Activated CD8-positive, alpha-beta T cell treated with anti-CD3 and anti-CD28 coated beads for 36 hours (primary cell): ENCODE data around the gene SMIM17. TPM values are rescaled to one million over a fixed set of nuclear protein-coding genes. Genes with fewer than 3 reads are reported as not detected.

Experiments used
- ATAC-seq: fragments of 200-7000 bp; cut with Tn5 transposase; one replicate; pipeline ENCODE4 v1.10.0; 2021; ENCODE audit warnings: mild to moderate bottlenecking, moderate library complexity
- CTCF ChIA-PET: fragments of 350-600 bp; sonication (Branson Sonifier 250); formaldehyde crosslinking; loops from one replicate; lab custom pipeline; 2021; ENCODE audit warnings: antibody characterized with exemption; lab: Charles Lee
- POLR2A ChIA-PET: fragments of 350-600 bp; sonication (Branson Sonifier 250); formaldehyde crosslinking; loops from one replicate; lab custom pipeline; 2021; ENCODE audit warnings: antibody characterized with exemption; lab: Charles Lee
- DNase-seq: peaks from one replicate; pipeline ENCODE4 v3.0.0-alpha.2; 2020
- H3K27ac Mint-ChIP-seq: one replicate; pipeline ENCODE4 v1.8.0; 2021; ENCODE audit warnings: mild to moderate bottlenecking, mixed read lengths
- H3K27me3 Mint-ChIP-seq: one replicate; pipeline ENCODE4 v1.8.0; 2021; ENCODE audit warnings: mixed read lengths
- H3K36me3 Mint-ChIP-seq: one replicate; pipeline ENCODE4 v1.8.0; 2021; ENCODE audit warnings: low read depth, mixed read lengths
- H3K4me1 Mint-ChIP-seq: one replicate; pipeline ENCODE4 v1.8.0; 2021; ENCODE audit warnings: low read depth, mixed read lengths
- H3K4me3 Mint-ChIP-seq: one replicate; pipeline ENCODE4 v1.8.0; 2021; ENCODE audit warnings: mild to moderate bottlenecking, moderate library complexity, mixed read lengths
- H3K9me3 Mint-ChIP-seq: one replicate; pipeline ENCODE4 v1.8.0; 2021; ENCODE audit warnings: mixed read lengths
- CTCF ChIP-seq: fragments of 200-600 bp; IDR thresholded peaks from one replicate; pipeline ENCODE4 v1.8.0; 2022; ENCODE audit warnings: antibody characterized with exemption, mild to moderate bottlenecking
- intact Hi-C: fragments of 100-400 bp; cut with micrococcal nuclease; formaldehyde crosslinking; loops from one replicate; pipeline ENCODE4 v1.10.0; 2022
- total RNA-seq, 2 experiments: library from RNA; stranded (reverse); gene quantifications; one replicate each; pipeline ENCODE4 v1.2.3, GENCODE V29; 2021

The SMIM17 gene
- total RNA-seq, 2 experiments from 2014 or later, result not detected

- CTCF ChIA-PET, result no interaction called here
- Mint-ChIP-seq H3K9me3 (peaks cover 47% of the 10 kb centered on the region), H3K4me3 (no peak overlapping the region), H3K4me1 (no peaks in the 10 kb centered on the region), H3K36me3 (peaks cover 24% of the 10 kb centered on the region), H3K27me3 (peaks cover 8% of the 10 kb centered on the region), H3K27ac (no peak overlapping the region)
- TF ChIP-seq CTCF, result no peak
- ATAC-seq (no peak), DNase-seq (no peak)
- POLR2A ChIA-PET, result no interaction called here
- intact Hi-C loops, result no loop called here
Observed at GRCh38 chr19:56639217-56639616, 3.7 kb upstream of the SMIM17 start.

GRCh38 chr19:56643460-56643955 is 549 bp downstream of the SMIM17 start:
- ChIA-PET POLR2A (no interaction called here), CTCF (no interaction called here)
- TF ChIP-seq CTCF, result no peak
- Mint-ChIP-seq H3K4me3 (no peak overlapping the region), H3K4me1 (no peaks in the 10 kb centered on the region), H3K27ac (no peak overlapping the region), H3K36me3 (peaks cover 24% of the 10 kb centered on the region), H3K27me3 (peaks cover 16% of the 10 kb centered on the region), H3K9me3 (peaks cover 56% of the 10 kb centered on the region)
- intact Hi-C loops, result no loop called here
- ATAC-seq (no peak), DNase-seq (no peak)

- Mint-ChIP-seq H3K4me1 (no peaks in the 10 kb centered on the region), H3K27ac (no peak overlapping the region), H3K36me3 (no peaks in the 10 kb centered on the region), H3K27me3 (no peaks in the 10 kb centered on the region), H3K4me3 (no peak overlapping the region), H3K9me3 (peaks cover 37% of the 10 kb centered on the region)
- no peak for DNase-seq
- no peak for ATAC-seq
- intact Hi-C loops, result no loop called here
- ChIA-PET CTCF (no interaction called here), POLR2A (interaction anchor here (1.5 kb wide), 1 partner anchor 12 kb away, joined by 3 read pairs; the partner anchor contains the start of gene SMIM17)
- no peak for TF ChIP-seq CTCF
Observed at GRCh38 chr19:56654151-56654550, 11.2 kb downstream of the SMIM17 start.

GRCh38 chr19:56660381-56661107 is 17.6 kb downstream of the SMIM17 start:
- ChIA-PET POLR2A (no interaction called here), CTCF (no interaction called here)
- peak; percentile 53 for ATAC-seq
- peaks cover 31% of the 10 kb centered on the region for H3K9me3 Mint-ChIP-seq
- TF ChIP-seq CTCF, result no peak
- H3K4me3 Mint-ChIP-seq, result no peak overlapping the region
- intact Hi-C loops, result no loop called here
- peaks cover 35% of the 10 kb centered on the region for H3K36me3 Mint-ChIP-seq
- H3K4me1 Mint-ChIP-seq, result no peaks in the 10 kb centered on the region
- H3K27me3 Mint-ChIP-seq, result no peaks in the 10 kb centered on the region
- peak; percentile 33 for DNase-seq
- H3K27ac Mint-ChIP-seq, result no peak overlapping the region

GRCh38 chr19:56661248-56661647 is 18.3 kb downstream of the SMIM17 start:
- ATAC-seq (no peak), DNase-seq (no peak)
- H3K4me3 Mint-ChIP-seq, result no peak overlapping the region
- ChIA-PET POLR2A (no interaction called here), CTCF (no interaction called here)
- H3K4me1 Mint-ChIP-seq, result no peaks in the 10 kb centered on the region
- intact Hi-C loops, result no loop called here
- no peak for TF ChIP-seq CTCF
- peaks cover 38% of the 10 kb centered on the region for H3K36me3 Mint-ChIP-seq
- H3K27ac Mint-ChIP-seq, result no peak overlapping the region
- H3K27me3 Mint-ChIP-seq, result no peaks in the 10 kb centered on the region
- H3K9me3 Mint-ChIP-seq, result peaks cover 31% of the 10 kb centered on the region
